Airway epithelial cell (primary cell): ENCODE data around the gene LSM11. TPM values are rescaled to one million over a fixed set of nuclear protein-coding genes. Genes with fewer than 3 reads are reported as not detected.

ENCODE experiments used
- total RNA-seq: library from RNA; depleted of rRNA; stranded (reverse); fragments of >200 nt; gene quantifications from 2 replicates; pipeline ENCODE4 v1.2.3, GENCODE V29; 2015

The LSM11 gene
- total RNA-seq = 2.9 and 3.1 TPM in 2 replicates

DNA sequence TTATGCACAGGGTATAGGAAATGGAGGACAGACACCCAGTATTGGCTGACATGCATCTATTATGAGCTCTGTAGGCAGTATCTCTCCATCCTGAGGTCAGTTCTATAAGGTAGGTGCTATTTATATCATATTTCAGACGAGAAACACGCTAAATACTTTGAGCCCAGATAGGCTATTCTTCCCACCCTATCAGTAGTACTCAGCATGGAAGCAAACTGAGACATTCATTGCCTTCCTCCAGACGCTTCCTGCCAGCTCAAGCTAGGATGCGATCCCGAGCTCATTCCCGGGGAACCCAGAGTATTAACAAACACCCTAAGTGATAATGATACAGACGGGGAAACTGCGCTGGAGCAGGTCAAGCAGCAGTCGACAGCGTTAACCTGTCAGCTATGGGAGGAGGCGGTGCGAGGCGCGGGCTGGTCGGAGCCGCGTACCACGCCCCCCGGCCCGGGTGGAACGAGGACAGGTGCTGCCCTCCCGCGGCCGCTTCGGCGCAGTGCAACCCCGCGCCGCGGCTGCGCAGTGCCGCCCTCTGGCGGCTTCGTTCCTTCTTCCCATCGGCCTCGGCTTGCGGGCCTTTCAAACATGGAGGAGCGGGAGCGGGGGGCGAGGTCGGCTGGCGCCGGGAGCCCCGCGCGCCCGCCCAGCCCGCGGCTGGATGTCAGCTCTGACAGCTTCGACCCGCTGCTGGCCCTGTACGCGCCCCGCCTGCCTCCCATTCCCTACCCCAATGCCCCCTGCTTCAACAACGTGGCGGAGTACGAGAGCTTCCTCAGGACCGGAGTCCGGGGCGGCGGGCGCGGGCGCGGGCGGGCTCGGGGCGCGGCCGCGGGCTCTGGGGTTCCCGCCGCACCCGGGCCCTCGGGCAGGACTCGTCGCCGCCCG, at the start of gene LSM11:
Gene LSM11 (plus strand): TSS at position 550 of the 888 bp plus-strand sequence. CDS start 39 bp downstream, at position 589.

GRCh38 chr5:157731272-157732129, 12.0 kb upstream of the LSM11 start, which contains the start of gene THG1L:
Gene THG1L (plus strand): TSS chr5:157731420. CDS start chr5:157731441, 21 bp downstream.

Other genes with a start within 250 kb of the LSM11 start
- gene ADAM19, start 167.9 kb upstream of the LSM11 start, total RNA-seq = 3.2 and 5.0 TPM in 2 replicates
- gene SOX30, start 91.3 kb upstream of the LSM11 start, total RNA-seq = not detected in 2 replicates
- not detected in 2 replicates for gene C5orf52, start 72.2 kb upstream of the LSM11 start, total RNA-seq
- 12.6 and 30.0 TPM in 2 replicates for gene THG1L, start 12.3 kb upstream of the LSM11 start, total RNA-seq
- 54.4 and 70.0 TPM in 2 replicates for gene CLINT1, start 115.4 kb downstream of the LSM11 start, total RNA-seq